Hematopoietic multipotent progenitor cell (in vitro differentiated cells): ENCODE measurements around the gene DNAJC3. TPM values are rescaled to one million over a fixed set of nuclear protein-coding genes. Genes with fewer than 3 reads are reported as not detected.
"Not testable (repeated sequence)": the region's sequence is repeated elsewhere in the genome, so short reads cannot be mapped to it uniquely, and the experiment has no call there.

Experiments
- DNase-seq, 3 donors: peaks; one replicate each; pipeline ENCODE4 v3.0.0-alpha.2; 2011 to 2015; ENCODE audit warnings: low read depth in 2 of 3, low spot score in 2 of 3
- total RNA-seq: library from RNA; depleted of rRNA; stranded (reverse); fragments of >200 nt; gene quantifications from one replicate; pipeline ENCODE4 v1.2.3, GENCODE V29; 2012

DNAJC3 gene
- 11.8 TPM for total RNA-seq

- peak; percentile 95 to 99 (median 98) for DNase-seq
Observed at GRCh38 chr13:95676762-95677563, at the start of gene DNAJC3. DNAJC3 (plus strand) TSS chr13:95677139; CDS start chr13:95677256, 117 bp downstream.

GRCh38 chr13:95627590-95627989 is 49.3 kb upstream of the DNAJC3 start:
- DNase-seq = no peak

GRCh38 chr13:95628488-95628887 is 48.5 kb upstream of the DNAJC3 start:
- DNase-seq = no peak

GRCh38 chr13:95629071-95629470 is 47.9 kb upstream of the DNAJC3 start:
- DNase-seq = no peak

- DNase-seq = no peak
Observed at GRCh38 chr13:95630593-95630992, 46.3 kb upstream of the DNAJC3 start.

GRCh38 chr13:95636853-95637252 is 40.1 kb upstream of the DNAJC3 start:
- no peak for DNase-seq

GRCh38 chr13:95641291-95642027 is 35.5 kb upstream of the DNAJC3 start:
- DNase-seq = no peak

GRCh38 chr13:95642028-95642621 is 34.8 kb upstream of the DNAJC3 start:
- DNase-seq = no peak

GRCh38 chr13:95642999-95643398 is 33.9 kb upstream of the DNAJC3 start:
- no peak for DNase-seq

- no peak for DNase-seq
Observed at GRCh38 chr13:95643571-95643935, 33.4 kb upstream of the DNAJC3 start.

GRCh38 chr13:95643936-95644598 is 32.9 kb upstream of the DNAJC3 start:
- DNase-seq = no peak

- peak in 2 of 3 donors; percentile 45 to 49 for DNase-seq
Observed at GRCh38 chr13:95644601-95645052, 32.3 kb upstream of the DNAJC3 start, which contains the start of gene DZIP1. DZIP1 (minus strand) TSS chr13:95644706; CDS start chr13:95642029, 2,677 bp downstream.

GRCh38 chr13:95647321-95647720 is 29.6 kb upstream of the DNAJC3 start:
- no peak for DNase-seq

GRCh38 chr13:95650696-95651095 is 26.2 kb upstream of the DNAJC3 start:
- no peak for DNase-seq

- no peak for DNase-seq
Observed at GRCh38 chr13:95652244-95652764, 24.6 kb upstream of the DNAJC3 start.

- DNase-seq = no peak
Observed at GRCh38 chr13:95652821-95653220, 24.1 kb upstream of the DNAJC3 start.

- DNase-seq = no peak
Observed at GRCh38 chr13:95656386-95657015, 20.4 kb upstream of the DNAJC3 start.

GRCh38 chr13:95659500-95659899 is 17.4 kb upstream of the DNAJC3 start:
- no peak for DNase-seq

- DNase-seq = peak in 1 of 3 donors; percentile 76
Observed at GRCh38 chr13:95660981-95661581, 15.9 kb upstream of the DNAJC3 start.

GRCh38 chr13:95667235-95667634 is 9.7 kb upstream of the DNAJC3 start:
- not testable (repeated sequence) for DNase-seq
